ENCODE data around the gene AGO4.
A peak's percentile ranks its signal among the peaks of the same experiment; 100 is the strongest.

The AGO4 gene

GRCh38 chr1:35838693-35839245 is 31.0 kb downstream of the AGO4 start:
- Histone ChIP-seq H3K27ac (peak overlapping the region; percentile 29), H3K4me1 (ENCODE audit: control insufficient read depth in 1 of 2, insufficient read depth in 1 of 2, low read depth in 1 of 2, low read length in 1 of 2) (no peaks in the 10 kb centered on the region), H3K9me3 (peaks cover 4% of the 10 kb centered on the region), H3K4me3 (ENCODE audit: low read depth in 1 of 2, low read length in 1 of 2) (no peak overlapping the region), H3K27me3 (no peaks in the 10 kb centered on the region), H3K36me3 (peaks cover 100% of the 10 kb centered on the region)
- TF ChIP-seq, protein P1, sequence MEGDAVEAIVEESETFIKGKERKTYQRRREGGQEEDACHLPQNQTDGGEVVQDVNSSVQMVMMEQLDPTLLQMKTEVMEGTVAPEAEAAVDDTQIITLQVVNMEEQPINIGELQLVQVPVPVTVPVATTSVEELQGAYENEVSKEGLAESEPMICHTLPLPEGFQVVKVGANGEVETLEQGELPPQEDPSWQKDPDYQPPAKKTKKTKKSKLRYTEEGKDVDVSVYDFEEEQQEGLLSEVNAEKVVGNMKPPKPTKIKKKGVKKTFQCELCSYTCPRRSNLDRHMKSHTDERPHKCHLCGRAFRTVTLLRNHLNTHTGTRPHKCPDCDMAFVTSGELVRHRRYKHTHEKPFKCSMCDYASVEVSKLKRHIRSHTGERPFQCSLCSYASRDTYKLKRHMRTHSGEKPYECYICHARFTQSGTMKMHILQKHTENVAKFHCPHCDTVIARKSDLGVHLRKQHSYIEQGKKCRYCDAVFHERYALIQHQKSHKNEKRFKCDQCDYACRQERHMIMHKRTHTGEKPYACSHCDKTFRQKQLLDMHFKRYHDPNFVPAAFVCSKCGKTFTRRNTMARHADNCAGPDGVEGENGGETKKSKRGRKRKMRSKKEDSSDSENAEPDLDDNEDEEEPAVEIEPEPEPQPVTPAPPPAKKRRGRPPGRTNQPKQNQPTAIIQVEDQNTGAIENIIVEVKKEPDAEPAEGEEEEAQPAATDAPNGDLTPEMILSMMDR (IDR thresholded peaks at IDR 0.05) = no peak

- H3K27ac ChIP-seq = peak overlapping the region; percentile 37
- peaks cover 4% of the 10 kb centered on the region for H3K9me3 ChIP-seq
- peaks cover 10 to 14% of the 10 kb centered on the region in 2 experiments for H3K4me1 ChIP-seq (ENCODE audit: control insufficient read depth in 1 of 2, insufficient read depth in 1 of 2, low read depth in 1 of 2, low read length in 1 of 2)
- H3K36me3 ChIP-seq = peaks cover 89% of the 10 kb centered on the region
- H3K27me3 ChIP-seq = no peaks in the 10 kb centered on the region
- no peak overlapping the region for H3K4me3 ChIP-seq (ENCODE audit: low read depth in 1 of 2, low read length in 1 of 2)
- TF ChIP-seq, protein P1 (IDR thresholded peaks at IDR 0.05) = no peak
These were observed 37.0 kb downstream of the AGO4 start for GRCh38 chr1:35844826-35845225.

DNA sequence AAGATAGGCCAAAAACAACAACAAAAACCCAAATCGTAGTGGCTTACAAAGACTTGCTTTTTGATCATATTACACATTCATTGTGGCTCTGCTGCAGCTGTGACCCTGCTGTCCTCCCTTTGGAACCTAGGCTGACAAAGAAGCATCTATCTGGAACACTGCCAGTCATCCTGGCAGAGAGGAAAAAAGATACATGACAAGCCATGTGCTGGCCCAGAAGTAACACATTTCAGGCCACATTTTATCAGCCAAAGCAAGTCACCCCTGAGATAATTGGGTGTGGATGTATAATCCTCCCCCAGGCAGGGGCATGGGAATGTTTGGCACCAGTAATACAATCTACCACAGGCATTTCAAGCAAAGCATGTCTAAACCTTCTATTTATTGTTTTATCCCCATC is 38.0 kb downstream of the AGO4 start:
- H3K9me3 ChIP-seq = peaks cover 4% of the 10 kb centered on the region

GRCh38 chr1:35847935-35848565 is 40.2 kb downstream of the AGO4 start:
- TF ChIP-seq, protein P1 (IDR thresholded peaks at IDR 0.05) = no peak
- H3K36me3 ChIP-seq = peaks cover 89% of the 10 kb centered on the region
- H3K27me3 ChIP-seq = no peaks in the 10 kb centered on the region
- peaks cover 10 to 14% of the 10 kb centered on the region in 2 experiments for H3K4me1 ChIP-seq (ENCODE audit: control insufficient read depth in 1 of 2, insufficient read depth in 1 of 2, low read depth in 1 of 2, low read length in 1 of 2)
- peak overlapping the region; percentile 5 to 6 for H3K4me3 ChIP-seq (ENCODE audit: low read depth in 1 of 2, low read length in 1 of 2)
- no peaks in the 10 kb centered on the region for H3K9me3 ChIP-seq
- peak overlapping the region; percentile 72 for H3K27ac ChIP-seq

More for the DNA sequence above, 38.0 kb downstream of the AGO4 start:
- peaks cover 89% of the 10 kb centered on the region for H3K36me3 ChIP-seq
- H3K4me3 ChIP-seq (ENCODE audit: low read depth in 1 of 2, low read length in 1 of 2) = no peak overlapping the region
- H3K27me3 ChIP-seq = no peaks in the 10 kb centered on the region
- no peak overlapping the region for H3K27ac ChIP-seq
- peaks cover 10 to 14% of the 10 kb centered on the region in 2 experiments for H3K4me1 ChIP-seq (ENCODE audit: control insufficient read depth in 1 of 2, insufficient read depth in 1 of 2, low read depth in 1 of 2, low read length in 1 of 2)
- TF ChIP-seq, protein P1 (IDR thresholded peaks at IDR 0.05) = no peak

DNA sequence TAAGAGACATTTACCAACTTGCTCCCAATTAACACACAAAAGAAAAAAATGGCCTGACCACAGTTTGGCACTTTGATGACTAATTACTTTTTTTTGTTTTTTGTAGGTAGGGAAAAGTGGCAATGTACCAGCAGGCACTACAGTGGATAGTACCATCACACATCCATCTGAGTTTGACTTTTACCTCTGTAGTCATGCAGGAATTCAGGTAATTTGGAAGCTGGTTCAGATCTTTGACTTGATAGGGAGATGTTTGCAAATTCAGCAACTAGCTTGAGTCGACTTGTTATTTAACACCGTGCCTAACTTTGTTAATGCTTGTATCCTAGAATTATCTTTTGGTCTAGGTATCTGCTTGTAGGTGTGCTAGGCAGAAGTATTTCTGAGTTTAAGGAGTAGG is 42.2 kb downstream of the AGO4 start:
- TF ChIP-seq, protein P1 (IDR thresholded peaks at IDR 0.05) = no peak
- peaks cover 10 to 14% of the 10 kb centered on the region in 2 experiments for H3K4me1 ChIP-seq (ENCODE audit: control insufficient read depth in 1 of 2, insufficient read depth in 1 of 2, low read depth in 1 of 2, low read length in 1 of 2)
- peaks cover 91% of the 10 kb centered on the region for H3K36me3 ChIP-seq
- no peaks in the 10 kb centered on the region for H3K27me3 ChIP-seq
- H3K27ac ChIP-seq = no peak overlapping the region
- no peak overlapping the region for H3K4me3 ChIP-seq (ENCODE audit: low read depth in 1 of 2, low read length in 1 of 2)
- H3K9me3 ChIP-seq = no peaks in the 10 kb centered on the region
